ENCODE data around the gene G6PC3. TPM values are rescaled to one million over a fixed set of nuclear protein-coding genes. Genes with fewer than 3 reads are reported as not detected.
"Not testable (repeated sequence)": the region's sequence is repeated elsewhere in the genome, so short reads cannot be mapped to it uniquely, and the experiment has no call there.

The G6PC3 gene
- total and polyA plus RNA-seq, 2 donors from 2014 or later, result 70.0 to 150 TPM

DNA sequence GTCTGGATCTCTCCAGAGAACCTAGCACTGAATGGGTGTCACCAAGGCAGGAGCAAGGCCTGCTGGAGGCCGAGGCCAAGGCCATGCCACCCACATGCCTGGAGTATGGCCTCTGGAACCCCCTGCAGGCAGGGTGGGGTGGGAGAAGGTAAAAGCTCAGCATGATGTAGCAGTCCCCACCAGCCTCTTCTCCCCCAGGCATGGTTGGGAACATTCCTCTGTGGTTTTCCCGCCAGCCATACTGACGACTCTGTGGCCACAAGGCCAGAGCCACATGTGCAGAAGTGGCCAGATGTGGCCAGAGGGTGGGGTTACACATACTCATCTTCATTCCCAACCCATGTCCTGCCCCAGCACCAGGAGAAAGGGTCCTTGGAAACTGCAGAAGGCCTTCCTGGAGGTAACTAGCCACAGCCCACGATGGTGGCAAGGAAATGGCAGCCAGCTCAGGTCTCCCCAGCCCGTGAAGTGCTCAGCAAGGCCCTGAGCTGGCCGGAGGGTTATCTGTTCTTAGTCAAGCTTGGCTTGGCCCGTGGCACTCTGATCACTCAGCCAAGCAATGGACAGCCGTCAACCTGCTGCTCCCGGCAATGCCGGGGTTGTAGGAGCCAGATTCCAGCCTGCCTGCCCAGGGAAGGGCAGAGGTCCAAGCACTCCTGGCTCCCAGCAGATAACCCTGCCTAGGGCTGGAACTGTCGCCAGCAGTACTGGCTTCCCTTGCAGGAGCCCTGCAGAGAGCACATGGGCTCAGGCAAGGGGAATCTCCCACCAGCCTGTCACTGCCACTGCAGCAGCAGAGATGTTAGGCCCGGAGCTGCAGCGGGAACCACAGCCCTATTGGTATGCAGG lies 26.8 kb downstream of the G6PC3 start:
- no peak for FAIRE-seq
- peaks cover 0 to 15% (median 2%) of the 10 kb centered on the region in 3 donors for H3K36me3 ChIP-seq (ENCODE audit: control insufficient read depth in 2 of 3, insufficient read depth in 3 of 3, low read length in 3 of 3)
- no peak for DNase-seq
- no peaks in the 10 kb centered on the region for H3K9me3 ChIP-seq (ENCODE audit: control insufficient read depth in 2 of 3, insufficient read depth in 1 of 3, low read length in 3 of 3)
- no peaks in the 10 kb centered on the region for H3K27me3 ChIP-seq (ENCODE audit: control insufficient read depth, insufficient read depth, low read length)
- peaks cover 2 to 22% (median 13%) of the 10 kb centered on the region in 3 donors for H3K4me1 ChIP-seq (ENCODE audit: control insufficient read depth in 2 of 3, insufficient read depth in 2 of 3, low read depth in 1 of 3, low read length in 3 of 3)
- intact Hi-C loops (cut with DNase I), result no loop called here
- H3K9ac ChIP-seq (ENCODE audit: low read length in 3 of 3), result no peak overlapping the region
- peak overlapping the region in 1 of 2 donors; percentile 49 for H3K27ac ChIP-seq (ENCODE audit: low read depth in 2 of 2, low read length in 2 of 2)
- TF ChIP-seq, protein P1, sequence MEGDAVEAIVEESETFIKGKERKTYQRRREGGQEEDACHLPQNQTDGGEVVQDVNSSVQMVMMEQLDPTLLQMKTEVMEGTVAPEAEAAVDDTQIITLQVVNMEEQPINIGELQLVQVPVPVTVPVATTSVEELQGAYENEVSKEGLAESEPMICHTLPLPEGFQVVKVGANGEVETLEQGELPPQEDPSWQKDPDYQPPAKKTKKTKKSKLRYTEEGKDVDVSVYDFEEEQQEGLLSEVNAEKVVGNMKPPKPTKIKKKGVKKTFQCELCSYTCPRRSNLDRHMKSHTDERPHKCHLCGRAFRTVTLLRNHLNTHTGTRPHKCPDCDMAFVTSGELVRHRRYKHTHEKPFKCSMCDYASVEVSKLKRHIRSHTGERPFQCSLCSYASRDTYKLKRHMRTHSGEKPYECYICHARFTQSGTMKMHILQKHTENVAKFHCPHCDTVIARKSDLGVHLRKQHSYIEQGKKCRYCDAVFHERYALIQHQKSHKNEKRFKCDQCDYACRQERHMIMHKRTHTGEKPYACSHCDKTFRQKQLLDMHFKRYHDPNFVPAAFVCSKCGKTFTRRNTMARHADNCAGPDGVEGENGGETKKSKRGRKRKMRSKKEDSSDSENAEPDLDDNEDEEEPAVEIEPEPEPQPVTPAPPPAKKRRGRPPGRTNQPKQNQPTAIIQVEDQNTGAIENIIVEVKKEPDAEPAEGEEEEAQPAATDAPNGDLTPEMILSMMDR (IDR thresholded peaks at IDR 0.05; ENCODE audit: borderline replicate concordance, extremely low read depth, insufficient read depth), result no peak
- no peak overlapping the region for H3K4me3 ChIP-seq (ENCODE audit: low read length in 3 of 3)

DNA sequence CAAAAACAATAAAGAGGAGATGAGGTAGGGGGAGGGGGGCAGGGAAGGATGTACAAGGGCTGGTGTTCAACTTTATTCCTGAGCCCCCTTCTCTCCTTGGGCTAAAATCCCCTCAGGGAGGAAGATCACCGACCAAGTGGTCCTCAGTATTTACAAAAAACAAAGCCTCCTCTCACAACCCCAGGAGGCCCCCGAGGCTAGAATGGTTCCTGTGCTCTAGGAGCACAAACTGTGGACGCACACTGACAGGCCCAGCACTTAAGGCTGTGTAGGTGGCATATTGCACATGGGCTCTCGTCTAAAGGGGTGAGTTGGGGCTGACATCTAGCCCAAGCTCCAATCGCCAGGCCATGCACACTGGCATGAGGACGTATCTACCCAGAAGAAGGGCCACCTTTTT lies 31.3 kb downstream of the G6PC3 start:
- DNase-seq; intact Hi-C loops (cut with DNase I); H3K27me3 ChIP-seq (ENCODE audit: control insufficient read depth, insufficient read depth, low read length); H3K9ac ChIP-seq (ENCODE audit: low read length in 3 of 3); H3K9me3 ChIP-seq (ENCODE audit: control insufficient read depth in 2 of 3, insufficient read depth in 1 of 3, low read length in 3 of 3); H3K4me3 ChIP-seq (ENCODE audit: low read length in 3 of 3); H3K27ac ChIP-seq (ENCODE audit: low read depth in 2 of 2, low read length in 2 of 2); FAIRE-seq: not testable (repeated sequence)
- Histone ChIP-seq H3K4me1 (ENCODE audit: control insufficient read depth in 2 of 3, insufficient read depth in 2 of 3, low read depth in 1 of 3, low read length in 3 of 3) (peaks cover 0 to 13% (median 13%) of the 10 kb centered on the region in 3 donors), H3K36me3 (ENCODE audit: control insufficient read depth in 2 of 3, insufficient read depth in 3 of 3, low read length in 3 of 3) (peaks cover 0 to 14% (median 0%) of the 10 kb centered on the region in 3 donors)

DNA sequence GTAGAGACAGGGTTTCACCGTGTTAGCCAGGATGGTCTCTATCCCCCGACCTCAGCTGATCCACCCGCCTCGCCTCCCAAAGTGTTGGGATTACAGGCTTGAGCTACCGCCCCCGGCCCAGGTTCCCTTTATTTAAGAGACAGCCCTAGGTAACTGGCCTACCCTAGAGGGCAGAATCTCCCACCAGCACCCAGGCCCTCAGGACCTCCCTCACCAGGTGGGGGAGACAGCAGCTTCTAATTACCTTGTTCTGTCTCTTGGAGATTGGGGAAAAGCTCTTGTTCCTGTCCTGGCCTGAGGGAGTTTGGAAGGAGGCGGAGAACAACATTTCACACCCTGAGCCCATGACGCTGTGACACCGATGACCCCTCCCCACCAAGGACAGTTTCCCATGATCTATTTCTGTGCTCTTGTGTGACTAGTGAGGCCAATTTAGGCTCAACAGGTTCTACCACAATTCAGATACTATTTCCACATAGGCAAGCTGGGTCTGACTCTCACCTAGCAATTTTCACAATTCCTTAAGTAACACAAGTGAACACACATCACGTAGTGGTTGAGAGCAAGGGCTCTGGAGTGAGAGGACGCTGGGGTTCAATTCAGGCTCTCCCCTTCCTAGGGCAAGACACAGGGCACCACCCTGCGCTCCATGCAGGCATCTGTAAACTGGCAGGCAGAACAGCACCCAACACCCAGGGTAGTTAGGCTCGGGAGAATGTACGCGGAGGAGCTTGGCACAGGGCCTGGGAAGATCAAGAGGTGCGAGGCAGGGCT lies 32.5 kb downstream of the G6PC3 start:
- Histone ChIP-seq H3K9me3 (ENCODE audit: control insufficient read depth in 2 of 3, insufficient read depth in 1 of 3, low read length in 3 of 3) (no peaks in the 10 kb centered on the region), H3K36me3 (ENCODE audit: control insufficient read depth in 2 of 3, insufficient read depth in 3 of 3, low read length in 3 of 3) (peaks cover 0 to 14% (median 0%) of the 10 kb centered on the region in 3 donors), H3K4me1 (ENCODE audit: control insufficient read depth in 2 of 3, insufficient read depth in 2 of 3, low read depth in 1 of 3, low read length in 3 of 3) (peaks cover 0 to 7% (median 1%) of the 10 kb centered on the region in 3 donors), H3K9ac (ENCODE audit: low read length in 3 of 3) (no peak overlapping the region), H3K4me3 (ENCODE audit: low read length in 3 of 3) (no peak overlapping the region), H3K27ac (ENCODE audit: low read depth in 2 of 2, low read length in 2 of 2) (no peak overlapping the region), H3K27me3 (ENCODE audit: control insufficient read depth, insufficient read depth, low read length) (no peaks in the 10 kb centered on the region)
- intact Hi-C loops (cut with DNase I), result no loop called here
- DNase-seq (no peak), FAIRE-seq (no peak)
- TF ChIP-seq, protein P1 (IDR thresholded peaks at IDR 0.05; ENCODE audit: borderline replicate concordance, extremely low read depth, insufficient read depth), result no peak

DNA sequence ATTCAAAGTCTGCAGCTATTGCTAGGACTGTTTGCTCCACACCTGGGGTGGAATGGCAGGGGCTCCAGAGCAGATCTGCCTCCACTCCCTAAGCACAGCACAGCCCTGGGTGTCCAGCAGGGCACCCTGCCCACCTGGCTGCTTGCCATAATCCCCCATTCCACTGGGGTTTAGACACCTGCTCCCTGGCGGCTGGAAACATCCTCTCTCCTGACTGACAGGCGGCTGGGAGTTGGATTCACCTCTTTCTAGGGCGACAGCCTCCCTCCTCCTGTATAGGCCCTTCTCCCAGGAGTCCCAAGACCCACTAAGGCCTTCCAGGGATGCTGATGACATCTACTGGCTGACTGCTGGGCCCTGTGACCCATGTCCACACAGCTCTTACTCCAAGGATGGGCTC lies 34.9 kb downstream of the G6PC3 start:
- no peak overlapping the region for H3K4me3 ChIP-seq (ENCODE audit: low read length in 3 of 3)
- H3K27me3 ChIP-seq (ENCODE audit: control insufficient read depth, insufficient read depth, low read length), result no peaks in the 10 kb centered on the region
- H3K9me3 ChIP-seq (ENCODE audit: control insufficient read depth in 2 of 3, insufficient read depth in 1 of 3, low read length in 3 of 3), result no peaks in the 10 kb centered on the region
- TF ChIP-seq, protein P1 (IDR thresholded peaks at IDR 0.05; ENCODE audit: borderline replicate concordance, extremely low read depth, insufficient read depth), result no peak
- peaks cover 0 to 27% (median 16%) of the 10 kb centered on the region in 3 donors for H3K4me1 ChIP-seq (ENCODE audit: control insufficient read depth in 2 of 3, insufficient read depth in 2 of 3, low read depth in 1 of 3, low read length in 3 of 3)
- DNase-seq (no peak), FAIRE-seq (no peak)
- H3K36me3 ChIP-seq (ENCODE audit: control insufficient read depth in 2 of 3, insufficient read depth in 3 of 3, low read length in 3 of 3), result peaks cover 0 to 10% (median 0%) of the 10 kb centered on the region in 3 donors
- intact Hi-C loops (cut with DNase I), result no loop called here
- no peak overlapping the region for H3K27ac ChIP-seq (ENCODE audit: low read depth in 2 of 2, low read length in 2 of 2)
- H3K9ac ChIP-seq (ENCODE audit: low read length in 3 of 3), result no peak overlapping the region
